Left lung (tissue), 10 donors: Measurements from ENCODE around the gene CTBP1. TPM values are rescaled to one million over a fixed set of nuclear protein-coding genes. Genes with fewer than 3 reads are reported as not detected.

Experiments used
- ATAC-seq: fragments of 200-7000 bp; cut with Tn5 transposase; one replicate; pipeline ENCODE4 v1.9.1; 2020; ENCODE audit warnings: moderate library complexity
- DNase-seq, 4 donors: peaks; one replicate each; pipeline ENCODE4 v3.0.0-alpha.2; 2013 to 2020
- H3K27ac ChIP-seq, 2 donors: fragments of 200-600 bp; sonication (generic) in 1 of 2; one replicate each; pipeline versions ENCODE4 v1.5.0 to v1.8.0; 2020 to 2021
- H3K27me3 ChIP-seq, 2 donors: fragments of 200-600 bp; sonication (generic) in 1 of 2; one replicate each; pipeline versions ENCODE4 v1.5.0 to v1.8.0; 2020 to 2021
- H3K36me3 ChIP-seq, 2 donors: fragments of 200-600 bp; sonication (generic) in 1 of 2; one replicate each; pipeline versions ENCODE4 v1.5.0 to v1.8.0; 2020 to 2021
- H3K4me1 ChIP-seq, 2 donors: fragments of 200-600 bp; one replicate each; pipeline ENCODE4 v1.8.0; 2021
- H3K4me3 ChIP-seq, 2 donors: fragments of 200-600 bp; sonication (generic) in 1 of 2; one replicate each; pipeline versions ENCODE4 v1.5.0 to v1.8.0; 2020 to 2021; ENCODE audit warnings: mild to moderate bottlenecking in 1 of 2
- H3K9me3 ChIP-seq, 2 donors: fragments of 200-600 bp; sonication (generic) in 1 of 2; one replicate each; pipeline versions ENCODE4 v1.5.0 to v1.8.0; 2020 to 2021
- CTCF ChIP-seq, 2 donors: fragments of 200-600 bp; sonication (generic) in 1 of 2; IDR thresholded peaks; one replicate each; pipeline versions ENCODE4 v1.5.0 to v1.8.0; 2021; ENCODE audit warnings: antibody characterized with exemption in 2 of 2
- intact Hi-C, 2 donors: fragments of 100-400 bp; cut with DNase I; formaldehyde crosslinking; loops; one replicate each; pipeline versions ENCODE4 v1.11.2 to v1.14.2; 2022
- polyA plus RNA-seq, 6 donors: library from polyadenylated mRNA; unstranded; fragments of 120-200 nt; gene quantifications; one replicate each; pipeline ENCODE4 v1.2.1, GENCODE V29; 2013; ENCODE audit not compliant: insufficient read length in 6 of 6
- total RNA-seq, 2 donors: library from RNA; stranded (reverse); fragmentation: NEBNext Ultra II Directional; extraction: Animal tissue kit (Norgen Biotek cat#: 25700); gene quantifications; one replicate each; pipeline ENCODE4 v1.2.1, GENCODE V29; 2021
- donor health status: DM: no; HTN: yes; CAD: no.
- donor health status: DM: no; HTN: no; CAD: no.

The CTBP1 gene
- total and polyA plus RNA-seq, 8 donors = 93.9 to 167 (median 122) TPM

- intact Hi-C loops = loop anchor here in 1 of 2 donors (10.0 kb wide), 1 partner anchor 130 kb away; no protein-coding TSS in a partner anchor
- Histone ChIP-seq H3K4me3 (no peak overlapping the region), H3K27me3 (no peaks in the 10 kb centered on the region), H3K36me3 (no peaks in the 10 kb centered on the region), H3K9me3 (peaks cover 0 to 13% of the 10 kb centered on the region in 2 donors), H3K27ac (no peak overlapping the region), H3K4me1 (no peaks in the 10 kb centered on the region)
- DNase-seq (no peak), ATAC-seq (no peak)
- no peak for TF ChIP-seq CTCF (IDR thresholded peaks at IDR 0.05)
Observed at GRCh38 chr4:1264942-1265341, 16.0 kb upstream of the CTBP1 start.

- H3K27me3 ChIP-seq = no peaks in the 10 kb centered on the region
- no peak for ATAC-seq
- intact Hi-C loops = loop anchor here in 1 of 2 donors (10.0 kb wide), 1 partner anchor 127 kb away; no protein-coding TSS in a partner anchor
- H3K9me3 ChIP-seq = peaks cover 0 to 2% of the 10 kb centered on the region in 2 donors
- H3K4me3 ChIP-seq = no peak overlapping the region
- peak in 1 of 4 donors; percentile 61 for DNase-seq
- H3K36me3 ChIP-seq = no peaks in the 10 kb centered on the region
- H3K27ac ChIP-seq = no peak overlapping the region
- no peak for TF ChIP-seq CTCF (IDR thresholded peaks at IDR 0.05)
- H3K4me1 ChIP-seq = no peaks in the 10 kb centered on the region
Observed at GRCh38 chr4:1261107-1261928, 12.4 kb upstream of the CTBP1 start.

- H3K9me3 ChIP-seq = peaks cover 0 to 4% of the 10 kb centered on the region in 2 donors
- H3K36me3 ChIP-seq = no peaks in the 10 kb centered on the region
- no peak overlapping the region for H3K4me3 ChIP-seq
- H3K27me3 ChIP-seq = no peaks in the 10 kb centered on the region
- intact Hi-C loops = loop anchor here in 1 of 2 donors (10.0 kb wide), 1 partner anchor 126 kb away; no protein-coding TSS in a partner anchor
- peak in 1 of 4 donors; percentile 34 for DNase-seq
- H3K27ac ChIP-seq = no peak overlapping the region
- ATAC-seq = no peak
- TF ChIP-seq CTCF (IDR thresholded peaks at IDR 0.05) = no peak
- no peaks in the 10 kb centered on the region for H3K4me1 ChIP-seq
Observed at GRCh38 chr4:1260418-1261106, 11.6 kb upstream of the CTBP1 start.

- TF ChIP-seq CTCF (IDR thresholded peaks at IDR 0.05) = no peak
Observed at GRCh38 chr4:1259966-1260365, 11.0 kb upstream of the CTBP1 start.

GRCh38 chr4:1258457-1258856 is 9.5 kb upstream of the CTBP1 start:
- DNase-seq = no peak
- ATAC-seq = no peak

More at GRCh38 chr4:1259966-1260365, 11.0 kb upstream of the CTBP1 start:
- DNase-seq (no peak), ATAC-seq (no peak)
- H3K36me3 ChIP-seq = no peaks in the 10 kb centered on the region
- no peak overlapping the region for H3K4me3 ChIP-seq
- H3K4me1 ChIP-seq = no peaks in the 10 kb centered on the region
- H3K27me3 ChIP-seq = no peaks in the 10 kb centered on the region
- no peak overlapping the region for H3K27ac ChIP-seq
- intact Hi-C loops = loop anchor here in 1 of 2 donors (10.0 kb wide), 2 partner anchors 85 to 125 kb away; partner anchors contain the start of gene UVSSA
- peaks cover 0 to 10% of the 10 kb centered on the region in 2 donors for H3K9me3 ChIP-seq

More at GRCh38 chr4:1258457-1258856, 9.5 kb upstream of the CTBP1 start:
- TF ChIP-seq CTCF (IDR thresholded peaks at IDR 0.05) = no peak
- H3K27me3 ChIP-seq = no peaks in the 10 kb centered on the region
- H3K36me3 ChIP-seq = no peaks in the 10 kb centered on the region
- peaks cover 0 to 13% of the 10 kb centered on the region in 2 donors for H3K9me3 ChIP-seq
- intact Hi-C loops = loop anchor here in 1 of 2 donors (10.0 kb wide), 1 partner anchor 86 kb away; the partner anchor contains the start of gene UVSSA
- no peak overlapping the region for H3K27ac ChIP-seq
- H3K4me1 ChIP-seq = no peaks in the 10 kb centered on the region
- H3K4me3 ChIP-seq = no peak overlapping the region
